ENCODE results near the gene CYP2R1. TPM values are rescaled to one million over a fixed set of nuclear protein-coding genes. Genes with fewer than 3 reads are reported as not detected.
"Not testable (repeated sequence)": the region's sequence is repeated elsewhere in the genome, so short reads cannot be mapped to it uniquely, and the experiment has no call there.

The CYP2R1 gene
- total RNA-seq, 1 donor from 2014 or later, result 18.5 TPM

- H3K4me1 Mint-ChIP-seq, result peaks cover 25% of the 10 kb centered on the region
- no peaks in the 10 kb centered on the region for H3K36me3 Mint-ChIP-seq (ENCODE audit: low read depth)
- H3K4me3 Mint-ChIP-seq, result peak overlapping the region; percentile 93
- no peak for TF ChIP-seq CTCF (conservative IDR thresholded peaks at IDR 0.05)
- peak; percentile 86 for DNase-seq (ENCODE audit: low read depth, low spot score)
- H3K9me3 Mint-ChIP-seq, result no peaks in the 10 kb centered on the region
- peak overlapping the region; percentile 87 for H3K27ac Mint-ChIP-seq (ENCODE audit: unreplicated experiment)
- H3K27me3 Mint-ChIP-seq (ENCODE audit: low read depth), result no peaks in the 10 kb centered on the region
Observed at GRCh38 chr11:14891143-14892035, 642 bp downstream of the CYP2R1 start.

- no peak for TF ChIP-seq CTCF (conservative IDR thresholded peaks at IDR 0.05)
- no peak overlapping the region for H3K4me3 Mint-ChIP-seq
Observed at GRCh38 chr11:14886513-14886912, 5.5 kb downstream of the CYP2R1 start.

GRCh38 chr11:14884667-14885273, 7.3 kb downstream of the CYP2R1 start:
- Mint-ChIP-seq H3K4me3 (no peak overlapping the region), H3K27ac (ENCODE audit: unreplicated experiment) (no peak overlapping the region), H3K9me3 (peaks cover 2% of the 10 kb centered on the region), H3K36me3 (ENCODE audit: low read depth) (peaks cover 20% of the 10 kb centered on the region), H3K4me1 (peaks cover 12% of the 10 kb centered on the region), H3K27me3 (ENCODE audit: low read depth) (no peaks in the 10 kb centered on the region)
- TF ChIP-seq CTCF (conservative IDR thresholded peaks at IDR 0.05), result no peak
- no peak for DNase-seq (ENCODE audit: low read depth, low spot score)

More at GRCh38 chr11:14886513-14886912, 5.5 kb downstream of the CYP2R1 start:
- peaks cover 2% of the 10 kb centered on the region for H3K9me3 Mint-ChIP-seq
- H3K4me1 Mint-ChIP-seq, result peaks cover 21% of the 10 kb centered on the region
- no peak overlapping the region for H3K27ac Mint-ChIP-seq (ENCODE audit: unreplicated experiment)
- H3K27me3 Mint-ChIP-seq (ENCODE audit: low read depth), result no peaks in the 10 kb centered on the region
- no peak for DNase-seq (ENCODE audit: low read depth, low spot score)
- peaks cover 16% of the 10 kb centered on the region for H3K36me3 Mint-ChIP-seq (ENCODE audit: low read depth)

GRCh38 chr11:14883683-14884082, 8.3 kb downstream of the CYP2R1 start:
- H3K9me3 Mint-ChIP-seq; H3K27ac Mint-ChIP-seq (ENCODE audit: unreplicated experiment); H3K27me3 Mint-ChIP-seq (ENCODE audit: low read depth); DNase-seq (ENCODE audit: low read depth, low spot score); H3K4me3 Mint-ChIP-seq; H3K4me1 Mint-ChIP-seq: not testable (repeated sequence)
- peaks cover 20% of the 10 kb centered on the region for H3K36me3 Mint-ChIP-seq (ENCODE audit: low read depth)

GRCh38 chr11:14882196-14882595, 9.8 kb downstream of the CYP2R1 start:
- Mint-ChIP-seq H3K9me3 (peaks cover 2% of the 10 kb centered on the region), H3K4me3 (no peak overlapping the region), H3K27ac (ENCODE audit: unreplicated experiment) (no peak overlapping the region), H3K4me1 (no peaks in the 10 kb centered on the region), H3K36me3 (ENCODE audit: low read depth) (peaks cover 28% of the 10 kb centered on the region), H3K27me3 (ENCODE audit: low read depth) (no peaks in the 10 kb centered on the region)
- TF ChIP-seq CTCF (conservative IDR thresholded peaks at IDR 0.05), result no peak
- no peak for DNase-seq (ENCODE audit: low read depth, low spot score)

Measured in neural crest cell (in vitro differentiated cells).